GM12801 (cell line): Measurements from ENCODE around the gene GCNT1.

Experiments used
- TF ChIP-seq, protein P1 (sequence below): IDR thresholded peaks from one replicate; pipeline ENCODE4 v1.5.1; 2011; ENCODE audit warnings: control low read depth; ENCODE audit not compliant: insufficient read length; ENCODE audit errors: extremely low read depth

The GCNT1 gene

DNA sequence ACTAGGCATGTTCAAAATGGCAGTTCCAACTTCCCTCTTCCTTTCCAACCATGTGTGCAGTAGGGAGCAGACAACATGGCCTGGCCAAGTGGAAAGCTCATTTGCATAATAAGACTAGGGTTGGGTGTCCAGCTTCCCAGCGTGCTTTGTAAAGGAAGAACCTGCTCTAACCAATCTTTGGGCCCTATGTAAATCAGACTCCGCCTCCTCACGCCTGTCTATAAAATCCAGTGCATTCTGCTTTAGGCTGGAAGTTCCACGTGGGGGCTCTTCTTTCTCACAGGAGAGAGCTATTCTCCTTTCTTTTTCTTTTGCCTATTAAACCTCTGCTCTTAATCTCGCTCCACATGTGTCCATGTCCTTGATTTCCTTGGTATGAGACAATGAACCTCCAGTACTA lies 83.4 kb downstream of the GCNT1 start:
- TF ChIP-seq, protein P1, sequence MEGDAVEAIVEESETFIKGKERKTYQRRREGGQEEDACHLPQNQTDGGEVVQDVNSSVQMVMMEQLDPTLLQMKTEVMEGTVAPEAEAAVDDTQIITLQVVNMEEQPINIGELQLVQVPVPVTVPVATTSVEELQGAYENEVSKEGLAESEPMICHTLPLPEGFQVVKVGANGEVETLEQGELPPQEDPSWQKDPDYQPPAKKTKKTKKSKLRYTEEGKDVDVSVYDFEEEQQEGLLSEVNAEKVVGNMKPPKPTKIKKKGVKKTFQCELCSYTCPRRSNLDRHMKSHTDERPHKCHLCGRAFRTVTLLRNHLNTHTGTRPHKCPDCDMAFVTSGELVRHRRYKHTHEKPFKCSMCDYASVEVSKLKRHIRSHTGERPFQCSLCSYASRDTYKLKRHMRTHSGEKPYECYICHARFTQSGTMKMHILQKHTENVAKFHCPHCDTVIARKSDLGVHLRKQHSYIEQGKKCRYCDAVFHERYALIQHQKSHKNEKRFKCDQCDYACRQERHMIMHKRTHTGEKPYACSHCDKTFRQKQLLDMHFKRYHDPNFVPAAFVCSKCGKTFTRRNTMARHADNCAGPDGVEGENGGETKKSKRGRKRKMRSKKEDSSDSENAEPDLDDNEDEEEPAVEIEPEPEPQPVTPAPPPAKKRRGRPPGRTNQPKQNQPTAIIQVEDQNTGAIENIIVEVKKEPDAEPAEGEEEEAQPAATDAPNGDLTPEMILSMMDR = no peak

- TF ChIP-seq, protein P1 = no peak
Measured at GRCh38 chr9:76545191-76545590, 86.2 kb downstream of the GCNT1 start.

DNA sequence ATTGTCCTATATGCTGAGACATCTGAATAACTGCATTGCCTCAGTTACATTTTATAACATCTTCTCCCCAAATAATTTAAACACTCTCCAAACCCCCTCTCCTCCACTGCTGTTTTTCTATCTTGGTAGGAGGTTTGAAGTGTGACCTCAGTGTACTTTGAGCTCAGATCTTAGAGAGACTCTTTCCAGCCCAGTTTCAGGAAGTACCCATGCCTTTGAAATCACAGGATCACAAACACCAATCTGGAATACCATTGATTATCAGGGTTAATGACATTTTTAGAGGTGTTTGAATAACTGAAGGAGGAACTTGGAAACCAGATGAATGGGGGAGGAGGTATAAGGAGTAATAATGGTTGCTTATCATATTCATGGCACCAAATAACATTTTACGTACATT lies 93.2 kb downstream of the GCNT1 start:
- TF ChIP-seq, protein P1 = no peak

- TF ChIP-seq, protein P1 = no peak
Measured at GRCh38 chr9:76552751-76553455, 93.9 kb downstream of the GCNT1 start.

DNA sequence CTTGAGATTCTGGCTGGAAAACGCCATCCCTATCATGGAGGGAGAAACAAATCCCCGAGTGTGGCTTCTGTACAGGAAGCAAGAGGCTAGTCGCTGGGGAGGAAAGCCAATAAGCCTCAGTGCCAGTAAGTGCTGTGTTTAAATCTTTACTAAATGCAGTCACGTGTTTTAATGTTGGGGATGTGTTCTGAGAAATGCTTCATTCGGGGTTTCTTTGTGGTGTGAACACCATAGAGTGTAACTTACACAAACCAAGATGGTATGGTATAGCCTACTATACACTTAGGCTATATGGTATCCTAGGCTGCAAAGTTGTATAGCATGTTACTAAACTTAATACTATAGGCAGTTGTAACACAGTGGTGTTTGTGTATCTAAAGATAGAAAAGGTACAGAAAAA lies 94.7 kb downstream of the GCNT1 start:
- TF ChIP-seq, protein P1 = no peak
